Bronchial epithelial cell (primary cell): ENCODE results near the gene PKMYT1. TPM values are rescaled to one million over a fixed set of nuclear protein-coding genes. Genes with fewer than 3 reads are reported as not detected.
"Not testable (repeated sequence)": the region's sequence is repeated elsewhere in the genome, so short reads cannot be mapped to it uniquely, and the experiment has no call there.

Experiments
- DNase-seq: peaks from one replicate; pipeline ENCODE4 v3.0.0-alpha.2; 2010; ENCODE audit warnings: low read depth
- FAIRE-seq: peaks from 2 replicates; lab custom pipeline; 2011; peaks lifted over from hg19 to GRCh38; lab: Jason Lieb, UNC
- H3K27me3 ChIP-seq: 2 replicates; pipeline ENCODE4 v1.5.1; 2011; ENCODE audit warnings: low read length; ENCODE audit not compliant: control insufficient read depth, insufficient read depth
- H3K36me3 ChIP-seq: 2 replicates; pipeline ENCODE4 v1.5.1; 2011; ENCODE audit warnings: low read length; ENCODE audit not compliant: control insufficient read depth, insufficient read depth
- H3K4me3 ChIP-seq: 2 replicates; pipeline ENCODE4 v1.5.1; 2011; ENCODE audit warnings: mild to moderate bottlenecking, low read depth, low read length, control low read depth
- CTCF ChIP-seq: IDR thresholded peaks from 2 replicates; pipeline ENCODE4 v1.5.1; 2011; ENCODE audit warnings: mild to moderate bottlenecking, moderate library complexity, low read length, control low read depth, inconsistent platforms; ENCODE audit not compliant: insufficient read depth, severe bottlenecking
- total RNA-seq: library from RNA; depleted of rRNA; stranded (reverse); fragments of >200 nt; gene quantifications from 2 replicates; pipeline ENCODE4 v1.2.1, GENCODE V29; 2014

PKMYT1 gene
- total RNA-seq, 1 donor from 2014 or later = 0.26 TPM

- FAIRE-seq (no peak), DNase-seq (no peak)
- peaks cover 48% of the 10 kb centered on the region for H3K36me3 ChIP-seq
- no peak for TF ChIP-seq CTCF
- H3K4me3 ChIP-seq = no peak overlapping the region
- H3K27me3 ChIP-seq = no peaks in the 10 kb centered on the region
Observed at GRCh38 chr16:2938206-2938605, 42.0 kb downstream of the PKMYT1 start.

- DNase-seq (no peak), FAIRE-seq (no peak)
- H3K36me3 ChIP-seq = peaks cover 48% of the 10 kb centered on the region
- TF ChIP-seq CTCF = no peak
- no peaks in the 10 kb centered on the region for H3K27me3 ChIP-seq
- H3K4me3 ChIP-seq = no peak overlapping the region
Observed at GRCh38 chr16:2937170-2937569, 43.1 kb downstream of the PKMYT1 start.

GRCh38 chr16:2936436-2937011, 43.7 kb downstream of the PKMYT1 start:
- DNase-seq = no peak
- Histone ChIP-seq H3K27me3 (no peaks in the 10 kb centered on the region), H3K4me3 (no peak overlapping the region), H3K36me3 (peaks cover 46% of the 10 kb centered on the region)
- no peak for TF ChIP-seq CTCF
- FAIRE-seq = no peak

- H3K36me3 ChIP-seq = peaks cover 48% of the 10 kb centered on the region
- H3K27me3 ChIP-seq = no peaks in the 10 kb centered on the region
- no peak for TF ChIP-seq CTCF
- FAIRE-seq (no peak), DNase-seq (no peak)
- no peak overlapping the region for H3K4me3 ChIP-seq
Observed at GRCh38 chr16:2934450-2934849, 45.8 kb downstream of the PKMYT1 start.

- TF ChIP-seq CTCF = no peak
- no peaks in the 10 kb centered on the region for H3K27me3 ChIP-seq
- H3K4me3 ChIP-seq = no peak overlapping the region
- DNase-seq (no peak), FAIRE-seq (no peak)
- H3K36me3 ChIP-seq = peaks cover 50% of the 10 kb centered on the region
Observed at GRCh38 chr16:2933701-2934100, 46.5 kb downstream of the PKMYT1 start.

GRCh38 chr16:2933136-2933535, 47.1 kb downstream of the PKMYT1 start:
- H3K36me3 ChIP-seq = peaks cover 48% of the 10 kb centered on the region
- TF ChIP-seq CTCF = no peak

GRCh38 chr16:2931231-2931914, 48.9 kb downstream of the PKMYT1 start:
- DNase-seq, H3K27me3 ChIP-seq, H3K4me3 ChIP-seq, FAIRE-seq: not testable (repeated sequence)
- H3K36me3 ChIP-seq = peaks cover 35% of the 10 kb centered on the region

More at GRCh38 chr16:2933136-2933535, 47.1 kb downstream of the PKMYT1 start:
- H3K27me3 ChIP-seq = no peaks in the 10 kb centered on the region
- FAIRE-seq = no peak
- DNase-seq = no peak
- H3K4me3 ChIP-seq = no peak overlapping the region
